HEK293T (cell line): ENCODE measurements around the gene HPS1.

Experiments
- BHLHE40 ChIP-seq: fragments of 450-650 bp; IDR thresholded peaks from 2 replicates; pipeline ENCODE4 v1.6.1; 2016; ENCODE audit warnings: mild to moderate bottlenecking, moderate library complexity, borderline replicate concordance
- CTBP1 ChIP-seq: fragments of 450-650 bp; IDR thresholded peaks from 2 replicates; pipeline ENCODE4 v1.6.1; 2016; ENCODE audit warnings: borderline replicate concordance
- ELF4 ChIP-seq: fragments of 450-650 bp; IDR thresholded peaks from 2 replicates; pipeline ENCODE4 v1.6.1; 2017; ENCODE audit warnings: antibody characterized with exemption
- FOXK2 ChIP-seq: fragments of 450-650 bp; IDR thresholded peaks from 2 replicates; pipeline ENCODE4 v1.6.1; 2016; ENCODE audit warnings: mild to moderate bottlenecking
- HDGF ChIP-seq: fragments of 450-650 bp; IDR thresholded peaks from 2 replicates; pipeline ENCODE4 v1.6.1; 2017; ENCODE audit warnings: antibody characterized with exemption, borderline replicate concordance
- PKNOX1 ChIP-seq: fragments of 450-650 bp; IDR thresholded peaks from 2 replicates; pipeline ENCODE4 v1.6.1; 2016
- SP1 ChIP-seq: fragments of 450-650 bp; IDR thresholded peaks from 2 replicates; pipeline ENCODE4 v1.6.1; 2017
- SUZ12 ChIP-seq: fragments of 450-650 bp; IDR thresholded peaks from 2 replicates; pipeline ENCODE4 v1.6.1; 2016; ENCODE audit warnings: mild to moderate bottlenecking
- ZNF384 ChIP-seq: fragments of 450-650 bp; IDR thresholded peaks from 2 replicates; pipeline ENCODE4 v1.6.1; 2016

GRCh38 chr10:98399784-98400183 lies 47.0 kb downstream of the HPS1 start:
- TF ChIP-seq SUZ12 (no peak), SP1 (no peak), PKNOX1 (no peak), CTBP1 (no peak), HDGF (no peak), ZNF384 (no peak), BHLHE40 (no peak), ELF4 (no peak), FOXK2 (no peak)
